KOPT-K1 (cell line): Measurements from ENCODE around the gene PRR7.

Experiments used
- H3K27ac ChIP-seq: fragments of 200-600 bp; sonication (generic); 2 replicates; pipeline ENCODE4 v1.5.1; 2016; ENCODE audit warnings: antibody characterized with exemption, mild to moderate bottlenecking, low read depth, low read length; ENCODE audit not compliant: poor library complexity, severe bottlenecking
- H3K36me3 ChIP-seq: fragments of 200-600 bp; sonication (generic); 2 replicates; pipeline ENCODE4 v1.5.1; 2017; ENCODE audit warnings: antibody characterized with exemption, mild to moderate bottlenecking, low read length, moderate library complexity; ENCODE audit not compliant: insufficient read depth
- H3K9me3 ChIP-seq: fragments of 200-600 bp; sonication (generic); 2 replicates; pipeline ENCODE4 v1.5.1; 2017; ENCODE audit warnings: antibody characterized with exemption, low read length, mild to moderate bottlenecking; ENCODE audit not compliant: insufficient read depth, poor library complexity, severe bottlenecking

The PRR7 gene

GRCh38 chr5:177487975-177488374 lies 41.4 kb downstream of the PRR7 start:
- no peak overlapping the region for H3K27ac ChIP-seq
- no peaks in the 10 kb centered on the region for H3K36me3 ChIP-seq
- no peaks in the 10 kb centered on the region for H3K9me3 ChIP-seq

- Histone ChIP-seq H3K27ac (no peak overlapping the region), H3K36me3 (no peaks in the 10 kb centered on the region), H3K9me3 (no peaks in the 10 kb centered on the region)
Measured at GRCh38 chr5:177489119-177489716, 42.6 kb downstream of the PRR7 start.

GRCh38 chr5:177490311-177490991 lies 43.8 kb downstream of the PRR7 start:
- H3K36me3 ChIP-seq, result no peaks in the 10 kb centered on the region
- no peak overlapping the region for H3K27ac ChIP-seq

GRCh38 chr5:177490992-177491391 lies 44.4 kb downstream of the PRR7 start:
- Histone ChIP-seq H3K27ac (no peak overlapping the region), H3K36me3 (no peaks in the 10 kb centered on the region), H3K9me3 (no peaks in the 10 kb centered on the region)

More at GRCh38 chr5:177490311-177490991, 43.8 kb downstream of the PRR7 start:
- no peaks in the 10 kb centered on the region for H3K9me3 ChIP-seq

GRCh38 chr5:177491429-177491945 lies 44.9 kb downstream of the PRR7 start:
- Histone ChIP-seq H3K36me3 (no peaks in the 10 kb centered on the region), H3K9me3 (no peaks in the 10 kb centered on the region), H3K27ac (no peak overlapping the region)

GRCh38 chr5:177491983-177492746 lies 45.6 kb downstream of the PRR7 start:
- no peak overlapping the region for H3K27ac ChIP-seq
- no peaks in the 10 kb centered on the region for H3K36me3 ChIP-seq
- H3K9me3 ChIP-seq, result no peaks in the 10 kb centered on the region

GRCh38 chr5:177492841-177493240 lies 46.2 kb downstream of the PRR7 start:
- no peak overlapping the region for H3K27ac ChIP-seq
- H3K36me3 ChIP-seq, result no peaks in the 10 kb centered on the region
- H3K9me3 ChIP-seq, result no peaks in the 10 kb centered on the region

GRCh38 chr5:177493795-177494345 lies 47.3 kb downstream of the PRR7 start:
- H3K36me3 ChIP-seq, result no peaks in the 10 kb centered on the region
- no peak overlapping the region for H3K27ac ChIP-seq
- H3K9me3 ChIP-seq, result no peaks in the 10 kb centered on the region

- H3K36me3 ChIP-seq, result no peaks in the 10 kb centered on the region
- H3K9me3 ChIP-seq, result no peaks in the 10 kb centered on the region
- no peak overlapping the region for H3K27ac ChIP-seq
Measured at GRCh38 chr5:177494346-177495195, 48.0 kb downstream of the PRR7 start.

GRCh38 chr5:177495243-177496060 lies 48.8 kb downstream of the PRR7 start:
- H3K27ac ChIP-seq, result no peak overlapping the region
- H3K36me3 ChIP-seq, result no peaks in the 10 kb centered on the region
- H3K9me3 ChIP-seq, result no peaks in the 10 kb centered on the region

- Histone ChIP-seq H3K36me3 (no peaks in the 10 kb centered on the region), H3K9me3 (no peaks in the 10 kb centered on the region), H3K27ac (no peak overlapping the region)
Measured at GRCh38 chr5:177496070-177496726, 49.6 kb downstream of the PRR7 start.

- Histone ChIP-seq H3K27ac (peak overlapping the region; percentile 53), H3K9me3 (no peaks in the 10 kb centered on the region), H3K36me3 (no peaks in the 10 kb centered on the region)
Measured at GRCh38 chr5:177496727-177497291, 50.2 kb downstream of the PRR7 start.

- no peaks in the 10 kb centered on the region for H3K9me3 ChIP-seq
- H3K27ac ChIP-seq, result peak within 1 kb of the TSS; percentile 53
- no peaks in the 10 kb centered on the region for H3K36me3 ChIP-seq
Measured at GRCh38 chr5:177497292-177498012, 50.8 kb downstream of the PRR7 start, which contains the start of gene PDLIM7. Gene PDLIM7, minus strand, starts transcription at chr5:177497604. Its CDS starts 1,092 bp downstream, at chr5:177496512.
